Uterus (tissue), 2 donors: ENCODE data around the gene ANKRD29.

Experiments
- CTCF ChIP-seq, 4 experiments: fragments of 200-600 bp in 2 of 4; fragments of 450-650 bp in 2 of 4; sonication (generic) in 2 of 4; IDR thresholded peaks; one replicate each; pipeline ENCODE4 v1.5.1; 2016 to 2019; ENCODE audit warnings: antibody characterized with exemption in 4 of 4, mild to moderate bottlenecking in 2 of 4, moderate library complexity in 1 of 4
- POLR2A ChIP-seq, 2 donors: fragments of 450-650 bp; IDR thresholded peaks; one replicate each; pipeline ENCODE4 v1.6.1; 2016; ENCODE audit warnings: antibody characterized with exemption in 2 of 2, mild to moderate bottlenecking in 1 of 2, moderate library complexity in 1 of 2

DNA sequence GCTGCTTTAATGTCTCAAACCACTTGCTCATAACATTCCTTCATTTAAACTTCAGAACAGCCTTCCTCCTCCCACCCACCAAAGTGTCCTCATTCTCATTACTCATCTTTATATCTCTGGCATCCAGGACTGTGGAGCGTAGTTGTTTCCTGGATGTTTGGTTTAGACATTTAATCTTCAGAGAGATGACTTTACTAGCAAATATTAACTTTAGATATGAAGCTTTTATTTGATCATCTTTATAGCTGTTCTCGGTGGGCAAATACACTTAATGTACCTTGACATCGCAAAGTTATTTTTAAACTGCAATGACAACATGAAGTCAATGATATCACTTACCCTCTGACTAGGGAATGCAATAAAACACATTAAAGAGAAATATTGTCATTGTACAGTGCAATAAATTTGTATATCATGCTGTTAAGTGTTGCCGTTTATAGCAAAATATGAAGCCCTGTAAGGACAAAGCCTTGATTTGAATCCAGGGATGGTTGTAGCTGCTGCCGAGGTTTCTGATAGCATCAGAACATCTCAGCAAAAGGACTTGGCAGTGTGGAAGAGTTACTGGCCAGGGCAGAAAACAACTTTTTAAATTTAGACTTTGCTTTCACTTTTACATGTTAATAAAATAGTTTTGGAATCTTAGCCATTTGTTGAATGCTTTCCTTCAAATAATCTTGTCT is 21.9 kb upstream of the ANKRD29 start:
- TF ChIP-seq CTCF (IDR thresholded peaks at IDR 0.05) = no peak
- no peak for TF ChIP-seq POLR2A (IDR thresholded peaks at IDR 0.05)
